Measurements from ENCODE around the gene SOD3. TPM values are rescaled to one million over a fixed set of nuclear protein-coding genes. Genes with fewer than 3 reads are reported as not detected.

SOD3 gene
- total and polyA plus RNA-seq, 4 donors: 2.6 to 8.1 (median 4.6) TPM

- TF ChIP-seq EGR1 (IDR thresholded peaks at IDR 0.05; ENCODE audit: low read depth in 2 of 2) (no peak), HNF4G (IDR thresholded peaks at IDR 0.05) (no peak), NR2F2 (IDR thresholded peaks at IDR 0.05) (no peak), CTCF (IDR thresholded peaks at IDR 0.05; ENCODE audit: low read depth, low read length, missing input control) (no peak), FOXA1 (IDR thresholded peaks at IDR 0.05) (no peak), FOXA2 (IDR thresholded peaks at IDR 0.05) (no peak)
These were observed 7.3 kb downstream of the SOD3 start (continued) for GRCh38 chr4:24802648-24803047.

GRCh38 chr4:24805067-24805466 lies 9.7 kb downstream of the SOD3 start:
- peaks cover 0 to 10% (median 5%) of the 10 kb centered on the region in 4 donors for H3K4me1 ChIP-seq (ENCODE audit: control insufficient read depth in 4 of 4, insufficient read depth in 4 of 4, low read length in 3 of 4)
- no peaks in the 10 kb centered on the region for H3K9me3 ChIP-seq (ENCODE audit: control insufficient read depth in 4 of 4, low read length in 3 of 4)
- H3K27ac ChIP-seq (ENCODE audit: low read depth in 1 of 2, low read length in 2 of 2): no peak overlapping the region
- TF ChIP-seq HNF4A (conservative IDR thresholded peaks at IDR 0.05) (no peak), TAF1 (conservative IDR thresholded peaks at IDR 0.05) (no peak)
- no peak for DNase-seq (ENCODE audit: low spot score)
- H3K27me3 ChIP-seq (ENCODE audit: control insufficient read depth in 4 of 4, insufficient read depth in 4 of 4, low read length in 3 of 4): peaks cover 0 to 6% (median 1%) of the 10 kb centered on the region in 4 donors
- WGBS: 67% methylated on average over 5 of the region's 5 CpGs
- peaks cover 0 to 7% (median 2%) of the 10 kb centered on the region in 4 donors for H3K36me3 ChIP-seq (ENCODE audit: control insufficient read depth in 4 of 4, insufficient read depth in 3 of 4, low read depth in 1 of 4, low read length in 3 of 4)
- no peak overlapping the region for H3K9ac ChIP-seq (ENCODE audit: low read depth in 1 of 2, low read length in 2 of 2)
- no peak overlapping the region for H3K4me3 ChIP-seq (ENCODE audit: low read depth in 1 of 3, low read length in 3 of 3)

GRCh38 chr4:24805566-24805965 lies 10.2 kb downstream of the SOD3 start:
- H3K4me3 ChIP-seq (ENCODE audit: low read depth in 1 of 3, low read length in 3 of 3): no peak overlapping the region
- no peaks in the 10 kb centered on the region for H3K9me3 ChIP-seq (ENCODE audit: control insufficient read depth in 4 of 4, low read length in 3 of 4)
- no peak for DNase-seq (ENCODE audit: low spot score)
- H3K27ac ChIP-seq (ENCODE audit: low read depth in 1 of 2, low read length in 2 of 2): no peak overlapping the region
- no peak overlapping the region for H3K9ac ChIP-seq (ENCODE audit: low read depth in 1 of 2, low read length in 2 of 2)
- peaks cover 0 to 4% (median 1%) of the 10 kb centered on the region in 4 donors for H3K27me3 ChIP-seq (ENCODE audit: control insufficient read depth in 4 of 4, insufficient read depth in 4 of 4, low read length in 3 of 4)
- no peak for TF ChIP-seq GABPA (IDR thresholded peaks at IDR 0.05 in 1 of 2, conservative IDR thresholded peaks at IDR 0.05 in 1 of 2)
- H3K4me1 ChIP-seq (ENCODE audit: control insufficient read depth in 4 of 4, insufficient read depth in 4 of 4, low read length in 3 of 4): peaks cover 0 to 5% (median 2%) of the 10 kb centered on the region in 4 donors
- peaks cover 0 to 7% (median 2%) of the 10 kb centered on the region in 4 donors for H3K36me3 ChIP-seq (ENCODE audit: control insufficient read depth in 4 of 4, insufficient read depth in 3 of 4, low read depth in 1 of 4, low read length in 3 of 4)
- WGBS: 74% methylated on average over 6 of the region's 6 CpGs

- TF ChIP-seq REST (IDR thresholded peaks at IDR 0.05) (no peak), GABPA (IDR thresholded peaks at IDR 0.05 in 1 of 2, conservative IDR thresholded peaks at IDR 0.05 in 1 of 2) (no peak), RXRA (IDR thresholded peaks at IDR 0.05) (no peak), FOXA1 (IDR thresholded peaks at IDR 0.05) (no peak), SP1 (IDR thresholded peaks at IDR 0.05) (no peak), RAD21 (IDR thresholded peaks at IDR 0.05) (no peak), TAF1 (conservative IDR thresholded peaks at IDR 0.05) (no peak), YY1 (IDR thresholded peaks at IDR 0.05) (no peak), EGR1 (IDR thresholded peaks at IDR 0.05; ENCODE audit: low read depth in 2 of 2) (no peak), HNF4G (IDR thresholded peaks at IDR 0.05) (no peak)
- H3K9ac ChIP-seq (ENCODE audit: low read depth in 1 of 2, low read length in 2 of 2): no peak overlapping the region
- H3K27me3 ChIP-seq (ENCODE audit: control insufficient read depth in 4 of 4, insufficient read depth in 4 of 4, low read length in 3 of 4): peaks cover 0 to 4% (median 0%) of the 10 kb centered on the region in 4 donors
- no peak for DNase-seq (ENCODE audit: low spot score)
- H3K9me3 ChIP-seq (ENCODE audit: control insufficient read depth in 4 of 4, low read length in 3 of 4): no peaks in the 10 kb centered on the region
- H3K4me1 ChIP-seq (ENCODE audit: control insufficient read depth in 4 of 4, insufficient read depth in 4 of 4, low read length in 3 of 4): no peaks in the 10 kb centered on the region
- H3K36me3 ChIP-seq (ENCODE audit: control insufficient read depth in 4 of 4, insufficient read depth in 3 of 4, low read depth in 1 of 4, low read length in 3 of 4): peaks cover 0 to 7% (median 2%) of the 10 kb centered on the region in 4 donors
- 94% methylated on average over 11 of the region's 11 CpGs for WGBS
- H3K4me3 ChIP-seq (ENCODE audit: low read depth in 1 of 3, low read length in 3 of 3): no peak overlapping the region
- H3K27ac ChIP-seq (ENCODE audit: low read depth in 1 of 2, low read length in 2 of 2): no peak overlapping the region
These were observed 11.0 kb downstream of the SOD3 start for GRCh38 chr4:24806206-24806990.
